Measurements from ENCODE around the gene PLEKHA7.
"Not testable (repeated sequence)": the region's sequence is repeated elsewhere in the genome, so short reads cannot be mapped to it uniquely, and the experiment has no call there.

The PLEKHA7 gene

GRCh38 chr11:17010851-17011420, 3.3 kb downstream of the PLEKHA7 start:
- DNase-seq (ENCODE audit: low read depth), result no peak

GRCh38 chr11:17008099-17008498, 6.1 kb downstream of the PLEKHA7 start:
- no peak for DNase-seq (ENCODE audit: low read depth)

DNA sequence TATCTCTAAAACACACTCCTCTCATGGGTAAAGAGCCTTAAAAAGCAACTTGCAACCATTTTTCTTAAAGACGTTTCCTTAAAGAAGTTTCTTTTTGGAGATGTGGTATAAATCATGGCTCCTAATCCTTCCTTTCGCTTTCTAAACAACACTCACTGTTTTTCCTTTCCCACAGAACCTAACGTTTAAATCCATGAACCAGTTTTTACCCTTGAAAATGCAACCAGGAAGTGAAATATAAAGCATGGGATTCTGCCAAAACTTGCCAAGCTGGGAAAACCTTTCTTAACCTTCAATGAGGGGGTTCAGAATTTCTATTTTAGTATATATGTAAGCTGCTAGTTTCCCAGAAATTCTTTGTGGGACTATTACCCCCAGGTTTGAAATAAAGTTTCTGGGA, 8.6 kb downstream of the PLEKHA7 start:
- no peak for DNase-seq (ENCODE audit: low read depth)

GRCh38 chr11:17004486-17005148, 9.6 kb downstream of the PLEKHA7 start:
- no peak for DNase-seq (ENCODE audit: low read depth)

- DNase-seq (ENCODE audit: low read depth), result no peak
These were observed 10.8 kb downstream of the PLEKHA7 start for GRCh38 chr11:17003426-17003825.

DNA sequence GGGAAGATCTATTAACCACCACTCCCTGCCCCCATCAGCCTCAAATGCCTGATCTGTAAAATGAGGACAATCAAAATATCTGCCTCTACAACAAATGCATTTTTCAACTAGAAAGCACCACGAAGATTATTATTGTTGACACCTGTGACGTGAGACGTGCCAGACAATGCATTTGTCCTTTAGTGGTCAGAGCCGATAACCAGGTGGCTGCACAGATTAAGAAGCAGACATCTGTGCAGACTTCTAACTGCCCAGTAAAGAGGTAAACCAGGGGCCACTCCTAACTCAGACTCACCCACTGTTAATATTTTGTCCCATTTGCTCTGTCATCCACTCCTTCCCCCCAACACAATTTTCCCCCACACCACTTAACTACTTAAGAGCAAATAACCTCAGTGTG, 11.7 kb downstream of the PLEKHA7 start:
- no peak for DNase-seq (ENCODE audit: low read depth)

- DNase-seq (ENCODE audit: low read depth), result no peak
These were observed 12.4 kb downstream of the PLEKHA7 start for GRCh38 chr11:17001806-17002205.

DNA sequence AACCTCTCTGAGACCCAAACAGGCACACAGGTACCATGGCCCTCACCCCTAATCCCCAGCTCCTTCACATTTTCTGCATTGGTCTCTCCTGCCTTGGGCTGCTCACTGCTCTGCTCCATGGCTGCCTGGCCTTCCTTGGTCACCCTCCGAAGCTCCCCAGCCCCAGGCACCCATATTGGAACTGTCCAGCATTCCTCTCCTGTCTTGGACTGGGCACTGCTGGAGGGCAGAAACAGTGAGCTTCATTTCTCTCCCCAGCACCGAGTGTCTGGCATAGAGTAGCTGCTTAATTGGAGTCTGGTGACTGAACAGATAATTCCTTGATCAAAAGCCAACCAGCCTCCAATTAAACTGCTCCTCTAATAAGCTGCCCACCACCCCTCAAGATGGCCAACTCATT, 13.2 kb downstream of the PLEKHA7 start:
- DNase-seq (ENCODE audit: low read depth), result no peak

DNA sequence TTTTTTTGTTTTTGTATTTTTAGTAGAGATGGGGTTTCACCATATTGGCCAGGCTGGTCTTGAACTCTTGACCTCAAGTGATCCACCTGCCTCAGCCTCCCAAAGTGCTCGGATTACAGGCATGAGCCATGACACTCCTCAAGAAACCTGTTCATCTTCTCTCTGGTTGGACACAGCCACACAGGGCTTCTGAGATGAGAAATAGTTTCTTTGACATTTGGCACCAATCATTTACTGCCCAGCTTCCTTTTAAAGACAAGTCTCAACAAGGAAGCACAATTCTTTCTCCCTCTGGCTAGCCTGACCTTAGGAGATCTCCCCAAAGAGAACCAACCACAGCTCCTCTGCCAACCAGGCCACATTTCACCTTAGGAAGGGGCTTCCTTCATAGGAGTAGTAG, 14.0 kb downstream of the PLEKHA7 start:
- DNase-seq (ENCODE audit: low read depth), result not testable (repeated sequence)

DNA sequence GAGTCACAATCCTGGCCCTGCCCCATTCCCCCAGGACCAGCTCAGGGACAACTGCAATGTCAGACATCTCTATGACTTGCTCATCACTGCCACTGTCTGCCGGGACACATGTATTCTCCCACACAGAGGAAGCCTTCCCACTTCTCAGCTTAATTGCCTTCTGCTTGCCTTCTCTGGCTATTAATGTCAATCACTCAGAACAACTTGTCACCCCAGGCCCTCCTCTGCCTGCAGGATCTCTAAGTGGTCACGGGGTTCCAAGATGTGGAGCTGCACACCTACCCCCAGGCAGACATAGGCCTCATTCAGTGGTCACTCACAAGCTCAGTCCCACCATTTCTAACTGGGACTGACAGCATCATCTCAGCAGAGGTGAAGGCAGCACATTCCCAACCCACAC, 15.1 kb downstream of the PLEKHA7 start:
- no peak for DNase-seq (ENCODE audit: low read depth)

DNA sequence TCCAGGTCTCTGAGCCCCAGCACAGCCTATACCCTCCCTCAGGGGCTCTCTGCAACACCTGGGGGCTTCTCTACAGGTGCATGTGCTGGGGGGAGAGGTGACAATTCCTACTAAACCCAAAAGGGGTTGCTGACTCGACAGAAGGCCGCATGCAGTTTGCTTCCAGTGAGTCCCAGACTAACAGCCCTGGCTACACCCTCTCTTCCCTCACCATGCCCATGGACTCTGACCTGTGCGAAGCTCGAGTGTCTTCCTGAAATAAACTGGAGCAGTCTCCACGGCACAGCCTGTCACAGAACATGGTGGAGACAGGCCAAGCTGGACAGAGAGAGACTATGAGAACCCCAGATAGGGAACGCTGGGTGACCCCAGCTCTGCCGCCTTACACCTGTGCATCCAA, 16.6 kb downstream of the PLEKHA7 start:
- DNase-seq (ENCODE audit: low read depth), result no peak

- DNase-seq (ENCODE audit: low read depth), result no peak
These were observed 20.7 kb downstream of the PLEKHA7 start for GRCh38 chr11:16993495-16993894.

DNA sequence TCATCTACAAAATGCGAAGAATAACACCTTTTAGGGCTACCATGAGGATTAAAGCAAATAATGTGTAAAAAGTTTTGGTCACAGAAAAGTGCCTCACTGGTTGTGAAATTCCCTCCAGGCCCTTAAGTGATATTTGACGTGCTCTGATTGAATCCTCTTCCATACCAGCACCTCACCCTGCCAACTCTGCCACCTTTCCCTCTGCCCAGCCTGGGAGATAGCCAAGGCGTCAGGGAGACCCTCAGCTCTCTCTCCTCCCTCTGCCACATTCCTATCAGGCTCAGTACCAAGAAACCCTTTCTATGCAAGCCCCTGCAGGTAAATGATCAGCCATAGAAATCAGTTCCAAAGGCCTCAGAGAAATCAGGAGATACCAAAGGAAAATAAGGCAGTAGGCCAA, 21.4 kb downstream of the PLEKHA7 start:
- no peak for DNase-seq (ENCODE audit: low read depth)

- DNase-seq (ENCODE audit: low read depth), result no peak
These were observed 24.7 kb downstream of the PLEKHA7 start for GRCh38 chr11:16989554-16989953.

- DNase-seq (ENCODE audit: low read depth), result no peak
These were observed 27.0 kb downstream of the PLEKHA7 start for GRCh38 chr11:16987205-16987568.

GRCh38 chr11:16986434-16987204, 27.6 kb downstream of the PLEKHA7 start:
- peak; percentile 26 for DNase-seq (ENCODE audit: low read depth)

DNA sequence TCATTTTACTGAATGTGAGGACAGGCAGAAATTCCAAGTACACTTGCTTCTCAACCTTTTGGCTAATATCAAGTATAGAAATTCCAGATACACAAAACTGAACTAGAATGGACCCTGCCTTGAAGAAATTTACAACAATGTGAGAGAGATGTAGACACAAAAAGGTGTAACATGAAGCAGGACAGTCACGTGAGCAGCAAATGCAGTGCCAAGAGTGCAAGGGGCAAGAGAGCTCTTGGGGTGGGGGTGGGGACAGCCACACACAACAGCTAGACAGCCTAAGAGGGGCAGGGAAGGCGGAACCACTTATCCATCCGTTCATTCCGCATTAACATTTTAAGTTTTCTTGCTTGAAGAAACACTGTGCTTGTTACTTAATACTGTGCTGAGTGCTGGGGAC, 28.9 kb downstream of the PLEKHA7 start:
- DNase-seq (ENCODE audit: low read depth), result no peak

DNA sequence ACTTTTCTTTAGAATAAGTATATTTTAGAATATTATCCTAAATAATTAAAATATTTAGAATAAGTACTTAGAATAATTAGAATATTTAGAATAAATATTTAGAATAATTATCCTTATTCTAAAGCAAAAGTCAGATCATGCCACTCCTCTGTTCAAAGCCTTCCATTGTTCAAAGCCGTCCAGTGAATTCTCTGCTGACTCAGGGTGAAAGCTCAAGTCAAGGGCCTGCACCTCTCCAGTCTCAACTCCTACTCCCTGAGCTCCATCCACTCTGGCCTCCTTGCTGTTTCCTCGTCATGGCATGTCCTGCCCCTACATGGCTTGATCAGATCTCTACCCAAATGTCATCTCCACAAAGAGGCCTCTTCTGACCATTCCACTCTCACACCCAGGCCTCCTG, 30.0 kb downstream of the PLEKHA7 start:
- DNase-seq (ENCODE audit: low read depth), result no peak

- no peak for DNase-seq (ENCODE audit: low read depth)
These were observed 31.4 kb downstream of the PLEKHA7 start for GRCh38 chr11:16982809-16983208.

DNA sequence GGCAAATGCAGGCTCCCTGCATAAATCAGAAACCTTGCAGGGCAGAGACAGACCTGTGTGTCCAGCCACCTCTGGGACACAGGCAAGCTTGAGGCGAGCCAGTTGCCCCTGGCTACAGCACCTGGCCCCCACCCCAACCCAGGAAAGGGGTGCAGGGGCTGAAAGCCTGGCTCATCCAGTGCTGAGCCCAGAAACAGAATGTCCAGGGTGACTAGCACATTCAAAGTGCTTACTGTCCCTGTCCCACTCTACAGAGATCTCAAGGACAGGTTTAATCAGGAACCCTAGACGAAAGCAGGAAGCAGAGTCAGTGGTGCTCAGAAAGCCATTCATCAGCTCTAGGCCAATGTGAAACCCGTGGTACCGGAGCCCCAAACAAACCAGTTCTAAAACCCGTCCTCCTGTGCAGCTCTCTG, 31.9 kb downstream of the PLEKHA7 start:
- DNase-seq (ENCODE audit: low read depth), result no peak

DNA sequence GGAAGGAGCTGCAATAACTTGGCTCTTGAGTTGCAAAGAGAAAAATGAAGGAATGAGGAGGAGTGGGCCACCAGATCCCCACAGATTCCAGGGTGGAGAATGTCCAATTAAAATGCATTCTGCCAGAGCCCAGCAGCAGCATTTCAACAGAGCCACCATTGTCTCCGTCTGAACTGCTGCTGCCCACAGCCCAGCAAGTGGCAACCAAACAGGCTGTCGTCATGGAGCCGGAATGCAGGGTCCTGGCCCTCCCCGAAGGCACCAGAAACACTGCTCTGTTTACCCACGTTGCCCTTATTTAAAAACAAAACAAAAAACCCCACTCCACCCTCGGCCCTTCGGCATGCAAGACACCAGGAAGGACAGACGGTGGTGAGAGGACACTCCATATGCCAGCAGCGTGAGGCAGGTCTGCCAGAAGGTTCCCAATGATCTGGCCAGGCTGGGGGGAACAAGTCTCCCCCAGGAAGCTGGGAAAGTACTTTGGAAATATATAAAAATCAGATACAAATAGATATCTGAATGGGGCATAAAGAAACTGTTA, 32.5 kb downstream of the PLEKHA7 start:
- no peak for DNase-seq (ENCODE audit: low read depth)

GRCh38 chr11:16979703-16980622, 34.3 kb downstream of the PLEKHA7 start:
- DNase-seq (ENCODE audit: low read depth), result no peak
